ENCODE results near the gene FHAD1.

- TF ChIP-seq CTCF (IDR thresholded peaks at IDR 0.05; ENCODE audit: low read depth, low read length) (no peak), EZH2phosphoT487 (IDR thresholded peaks at IDR 0.05; ENCODE audit: low read depth) (no peak)
Observed at GRCh38 chr1:15198684-15199083, 48.3 kb upstream of the FHAD1 start.
